ENCODE measurements around the gene MCTP1. TPM values are rescaled to one million over a fixed set of nuclear protein-coding genes. Genes with fewer than 3 reads are reported as not detected.

Gene MCTP1
- total and polyA plus RNA-seq, 9 of the 15 experiments (the other 6 are each of a cell fraction or from before 2014, with no cell fraction given), result 0.04 to 0.93 (median 0.06) TPM; not detected in 4

DNA sequence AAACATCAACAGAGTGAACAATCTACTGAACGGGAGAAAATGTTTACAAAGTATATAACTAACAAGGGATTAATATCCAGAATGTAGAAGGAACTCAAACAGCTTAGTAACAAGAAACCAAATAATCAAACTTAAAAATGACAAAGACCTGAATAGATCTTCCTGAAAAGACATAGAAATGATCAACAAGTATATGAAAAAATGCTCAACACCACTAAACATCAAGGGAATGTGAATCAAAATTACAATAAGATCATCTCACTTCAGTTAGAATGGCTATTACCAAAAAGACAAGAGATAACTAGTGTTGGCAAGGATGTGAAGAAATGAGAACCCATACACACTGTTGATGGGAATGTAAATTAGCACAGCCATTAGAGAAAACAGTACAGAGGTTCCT is 218.8 kb downstream of the MCTP1 start:
- 0% methylated on average over 1 of the region's 1 CpG for WGBS (ENCODE audit: insufficient coverage, low coverage, missing lambda C conversion rate)
- FAIRE-seq (no peak), ATAC-seq (no peak)

More for the DNA sequence above, 218.8 kb downstream of the MCTP1 start:
- Histone ChIP-seq H3K4me1 (replicated peaks in 1 of 2; ENCODE audit: control insufficient read depth in 2 of 2, insufficient read depth in 2 of 2, low read length in 2 of 2) (no peaks in the 10 kb centered on the region), H4K20me1 (replicated peaks; ENCODE audit: control insufficient read depth, insufficient read depth, low read length) (no peaks in the 10 kb centered on the region), H3K27me3 (ENCODE audit: control insufficient read depth in 2 of 2, insufficient read depth in 2 of 2, low read length in 2 of 2) (no peaks in the 10 kb centered on the region), H3K27ac (ENCODE audit: extremely low read depth, low read depth, low read length) (no peak overlapping the region), H3K9ac (ENCODE audit: insufficient read depth in 1 of 2, low read depth in 2 of 2, low read length in 2 of 2) (no peak overlapping the region), H3K4me3 (no peak overlapping the region), H2AFZ (ENCODE audit: low read depth, low read length) (no peak overlapping the region), H3K9me3 (replicated peaks; ENCODE audit: control insufficient read depth, insufficient read depth, low read depth, low read length) (no peaks in the 10 kb centered on the region), H3K4me2 (ENCODE audit: insufficient read depth, low read length) (no peak overlapping the region), H3K36me3 (ENCODE audit: control insufficient read depth, insufficient read depth, low read length) (no peaks in the 10 kb centered on the region), H3K9me1 (ENCODE audit: control insufficient read depth, insufficient read depth, low read length) (no peaks in the 10 kb centered on the region), H3K79me2 (ENCODE audit: control insufficient read depth, insufficient read depth, low read length) (no peaks in the 10 kb centered on the region)
- intact Hi-C loops (cut with micrococcal nuclease), result no loop called here
- no peak for DNase-seq (ENCODE audit: extremely low read depth in 1 of 4, low spot score in 3 of 4)
- ChIA-PET POLR2A (no interaction called here), CTCF (ENCODE audit: low intra/inter-chr PET ratio) (no interaction called here)
- no TSS peak for BruUV-seq (replicated peaks)
- TF ChIP-seq ETV5 (CRISPR knock-in tag; IDR thresholded peaks at IDR 0.05; ENCODE audit: low read depth) (no peak), DEAF1 (CRISPR knock-in tag; IDR thresholded peaks at IDR 0.05) (no peak), THAP7 (CRISPR knock-in tag; IDR thresholded peaks at IDR 0.05) (no peak), HMG20A (CRISPR knock-in tag; conservative IDR thresholded peaks at IDR 0.05) (no peak), HNRNPUL1 (IDR thresholded peaks at IDR 0.05; ENCODE audit: low read length) (no peak), ZNF551 (CRISPR knock-in tag; IDR thresholded peaks at IDR 0.05) (no peak), FOXA1 (IDR thresholded peaks at IDR 0.05; ENCODE audit: borderline replicate concordance) (no peak), ZFPM2 (CRISPR knock-in tag; IDR thresholded peaks at IDR 0.05) (no peak), TAF1 (IDR thresholded peaks at IDR 0.05; ENCODE audit: control insufficient read depth, extremely low read depth, insufficient read depth, low read length, severe bottlenecking) (no peak), ZNF717 (CRISPR knock-in tag; IDR thresholded peaks at IDR 0.05) (no peak), SMAD4 (CRISPR knock-in tag; conservative IDR thresholded peaks at IDR 0.05) (no peak), DDX20 (tag; IDR thresholded peaks at IDR 0.05; ENCODE audit: low read depth) (no peak), ZBTB49 (CRISPR knock-in tag; IDR thresholded peaks at IDR 0.05; ENCODE audit: borderline replicate concordance) (no peak), ZNF3 (CRISPR knock-in tag; IDR thresholded peaks at IDR 0.05) (no peak), NONO (IDR thresholded peaks at IDR 0.05; ENCODE audit: low read depth in 2 of 2, low read length in 1 of 2) (no peak), ZKSCAN1 (IDR thresholded peaks at IDR 0.05; ENCODE audit: low read depth, low read length) (no peak), RFX1 (IDR thresholded peaks at IDR 0.05) (no peak), NR2C1 (IDR thresholded peaks at IDR 0.05) (no peak), NR2C1 (tag; IDR thresholded peaks at IDR 0.05) (no peak), ZNF655 (CRISPR knock-in tag; IDR thresholded peaks at IDR 0.05) (no peak)
- in situ Hi-C loops (cut with MboI), result no loop called here
